ENCODE data around the gene PHLDA1.
"Not testable (repeated sequence)": the region's sequence is repeated elsewhere in the genome, so short reads cannot be mapped to it uniquely, and the experiment has no call there.

PHLDA1 gene

GRCh38 chr12:76018672-76019071 is 12.9 kb downstream of the PHLDA1 start:
- no peak for DNase-seq (ENCODE audit: low spot score)
- FAIRE-seq, result no peak

GRCh38 chr12:76018111-76018510 is 13.5 kb downstream of the PHLDA1 start:
- FAIRE-seq (peak; percentile 45), DNase-seq (ENCODE audit: low spot score) (peak; percentile 71)

- FAIRE-seq (no peak), DNase-seq (ENCODE audit: low spot score) (no peak)
Measured at GRCh38 chr12:76014007-76014406, 17.6 kb downstream of the PHLDA1 start.

- no peak for FAIRE-seq
Measured at GRCh38 chr12:76013603-76014002, 18.0 kb downstream of the PHLDA1 start.

GRCh38 chr12:76012644-76013043 is 18.9 kb downstream of the PHLDA1 start:
- no peak for DNase-seq (ENCODE audit: low spot score)
- no peak for FAIRE-seq

More at GRCh38 chr12:76013603-76014002, 18.0 kb downstream of the PHLDA1 start:
- no peak for DNase-seq (ENCODE audit: low spot score)

- DNase-seq (ENCODE audit: low spot score) (no peak), FAIRE-seq (no peak)
Measured at GRCh38 chr12:76010732-76011458, 20.7 kb downstream of the PHLDA1 start.

- DNase-seq (ENCODE audit: low spot score) (no peak), FAIRE-seq (no peak)
Measured at GRCh38 chr12:76008428-76008827, 23.1 kb downstream of the PHLDA1 start.

- FAIRE-seq, result no peak
Measured at GRCh38 chr12:76007640-76008039, 23.9 kb downstream of the PHLDA1 start.

GRCh38 chr12:76006028-76006925 is 25.3 kb downstream of the PHLDA1 start:
- DNase-seq (ENCODE audit: low spot score) (no peak), FAIRE-seq (no peak)

More at GRCh38 chr12:76007640-76008039, 23.9 kb downstream of the PHLDA1 start:
- DNase-seq (ENCODE audit: low spot score), result no peak

GRCh38 chr12:76003355-76003638 is 28.3 kb downstream of the PHLDA1 start:
- DNase-seq (ENCODE audit: low spot score) (no peak), FAIRE-seq (no peak)

GRCh38 chr12:76002598-76003354 is 28.8 kb downstream of the PHLDA1 start:
- no peak for DNase-seq (ENCODE audit: low spot score)
- no peak for FAIRE-seq

- no peak for DNase-seq (ENCODE audit: low spot score)
- FAIRE-seq, result peak; percentile 34
Measured at GRCh38 chr12:75998292-75999063, 33.1 kb downstream of the PHLDA1 start.

GRCh38 chr12:75997658-75998057 is 33.9 kb downstream of the PHLDA1 start:
- DNase-seq (ENCODE audit: low spot score), result no peak
- FAIRE-seq, result no peak

- no peak for DNase-seq (ENCODE audit: low spot score)
- FAIRE-seq, result no peak
Measured at GRCh38 chr12:75996861-75997447, 34.6 kb downstream of the PHLDA1 start.

GRCh38 chr12:75995691-75996090 is 35.9 kb downstream of the PHLDA1 start:
- no peak for FAIRE-seq
- no peak for DNase-seq (ENCODE audit: low spot score)

- DNase-seq (ENCODE audit: low spot score), result no peak
- FAIRE-seq, result no peak
Measured at GRCh38 chr12:75994069-75994740, 37.4 kb downstream of the PHLDA1 start.

- DNase-seq (ENCODE audit: low spot score) (no peak), FAIRE-seq (no peak)
Measured at GRCh38 chr12:75991753-75992152, 39.8 kb downstream of the PHLDA1 start.

GRCh38 chr12:75990189-75990912 is 41.2 kb downstream of the PHLDA1 start:
- DNase-seq (ENCODE audit: low spot score) (no peak), FAIRE-seq (no peak)

GRCh38 chr12:75987709-75988108 is 43.9 kb downstream of the PHLDA1 start:
- FAIRE-seq; DNase-seq (ENCODE audit: low spot score): not testable (repeated sequence)

Data from RCC 7860 (cell line).